Keratinocyte (primary cell): ENCODE data around the gene CD276. TPM values are rescaled to one million over a fixed set of nuclear protein-coding genes. Genes with fewer than 3 reads are reported as not detected.

Experiments
- DNase-seq: peaks from one replicate; pipeline ENCODE4 v3.0.0-alpha.2; 2011; ENCODE audit warnings: low read depth, missing footprints, low spot score
- FAIRE-seq: peaks from 2 replicates; lab custom pipeline; 2011; peaks lifted over from hg19 to GRCh38; lab: Jason Lieb, UNC
- H2AFZ ChIP-seq: 2 replicates; pipeline ENCODE4 v1.6.0; 2012; ENCODE audit warnings: low read length, control low read depth, inconsistent platforms; ENCODE audit not compliant: control insufficient read depth
- H3K27ac ChIP-seq: 2 replicates; pipeline ENCODE4 v1.5.1; 2011; ENCODE audit warnings: low read length; ENCODE audit not compliant: control insufficient read depth, insufficient read depth
- H3K27me3 ChIP-seq: 3 replicates; pipeline ENCODE4 v1.6.0; 2011; ENCODE audit warnings: low read length; ENCODE audit not compliant: control insufficient read depth, insufficient read depth; ENCODE audit errors: extremely low read depth
- H3K36me3 ChIP-seq, 2 experiments: 2 replicates in 1 of 2; 3 replicates in 1 of 2; pipeline ENCODE4 v1.5.1; 2011; ENCODE audit warnings: low read length in 2 of 2, mild to moderate bottlenecking in 1 of 2; ENCODE audit not compliant: control insufficient read depth in 2 of 2, insufficient read depth in 2 of 2; ENCODE audit errors: extremely low read depth in 1 of 2
- H3K4me1 ChIP-seq: 3 replicates; pipeline ENCODE4 v1.5.1; 2011; ENCODE audit warnings: low read length; ENCODE audit not compliant: control insufficient read depth, insufficient read depth; ENCODE audit errors: extremely low read depth
- H3K4me2 ChIP-seq: 3 replicates; pipeline ENCODE4 v1.6.0; 2011; ENCODE audit warnings: low read depth, low read length; ENCODE audit not compliant: control insufficient read depth, insufficient read depth; ENCODE audit errors: extremely low read depth
- H3K4me3 ChIP-seq, 3 experiments: fragments of 200-600 bp in 1 of 3; sonication (generic) in 1 of 3; 2 replicates in 2 of 3; 3 replicates in 1 of 3; pipeline ENCODE4 v1.5.1; 2011 to 2016; ENCODE audit warnings: low read length in 3 of 3, mild to moderate bottlenecking in 3 of 3, control low read depth in 2 of 3, inconsistent platforms in 1 of 3, low read depth in 1 of 3, mixed read lengths in 1 of 3, mixed run types in 1 of 3, moderate library complexity in 1 of 3; ENCODE audit not compliant: control insufficient read depth in 2 of 3, insufficient read depth in 2 of 3; ENCODE audit errors: extremely low read depth in 1 of 3
- H3K79me2 ChIP-seq: 2 replicates; pipeline ENCODE4 v1.6.0; 2012; ENCODE audit warnings: low read length; ENCODE audit not compliant: control insufficient read depth, insufficient read depth
- H3K9ac ChIP-seq: 3 replicates; pipeline ENCODE4 v1.6.0; 2011; ENCODE audit warnings: low read length; ENCODE audit not compliant: control insufficient read depth, insufficient read depth; ENCODE audit errors: extremely low read depth
- H3K9me1 ChIP-seq: 3 replicates; pipeline ENCODE4 v1.6.0; 2011; ENCODE audit warnings: low read length; ENCODE audit not compliant: control insufficient read depth, insufficient read depth; ENCODE audit errors: extremely low read depth
- H3K9me3 ChIP-seq: 2 replicates; pipeline ENCODE4 v1.5.1; 2012; ENCODE audit warnings: low read depth, low read length; ENCODE audit not compliant: control insufficient read depth
- H4K20me1 ChIP-seq: 3 replicates; pipeline ENCODE4 v1.6.0; 2011; ENCODE audit warnings: low read length; ENCODE audit not compliant: control insufficient read depth, insufficient read depth; ENCODE audit errors: extremely low read depth
- EZH2 ChIP-seq: IDR thresholded peaks from one replicate; pipeline ENCODE4 v1.6.1; 2012; ENCODE audit warnings: inconsistent platforms, mild to moderate bottlenecking, low read length, moderate library complexity
- dilution Hi-C: fragments of 300-500 bp; cut with MboI; formaldehyde crosslinking; loops from one replicate; pipeline ENCODE4 v1.7.0; 2020; ENCODE audit warnings: low sequenced_read_pairs; ENCODE audit not compliant: extremely low pct_ligation_motif_present
- polyA plus RNA-seq, 5 experiments: library from polyadenylated mRNA; depleted of rRNA in 3 of 5; stranded (reverse) in 3 of 5; stranded (forward) in 1 of 5; unstranded in 1 of 5; fragments of >200 nt; gene quantifications; 1 replicate in 1 of 5; 2 replicates in 3 of 5; 3 replicates in 1 of 5; pipeline versions ENCODE4 v1.2.1 to v1.2.3, GENCODE V29; 2011 to 2012; ENCODE audit warnings: missing spikeins in 2 of 5, low read depth in 1 of 5, low replicate concordance in 1 of 5
- TF ChIP-seq, protein P1 (sequence below), 3 experiments: IDR thresholded peaks in 1 of 3; conservative IDR thresholded peaks in 1 of 3; optimal IDR thresholded peaks in 1 of 3; 2 replicates in 2 of 3; 3 replicates in 1 of 3; pipeline versions ENCODE3 to v1.5.1; 2011; ENCODE audit warnings: low read length in 3 of 3, mild to moderate bottlenecking in 3 of 3, moderate library complexity in 2 of 3, control low read depth in 1 of 3, inconsistent platforms in 1 of 3; ENCODE audit not compliant: insufficient read depth in 2 of 3; ENCODE audit errors: extremely low read depth in 1 of 3

The CD276 gene
- polyA plus RNA-seq, 1 donor (not counting 4 experiments of a cell fraction or from before 2014, with no cell fraction given): 62.9 TPM

DNA sequence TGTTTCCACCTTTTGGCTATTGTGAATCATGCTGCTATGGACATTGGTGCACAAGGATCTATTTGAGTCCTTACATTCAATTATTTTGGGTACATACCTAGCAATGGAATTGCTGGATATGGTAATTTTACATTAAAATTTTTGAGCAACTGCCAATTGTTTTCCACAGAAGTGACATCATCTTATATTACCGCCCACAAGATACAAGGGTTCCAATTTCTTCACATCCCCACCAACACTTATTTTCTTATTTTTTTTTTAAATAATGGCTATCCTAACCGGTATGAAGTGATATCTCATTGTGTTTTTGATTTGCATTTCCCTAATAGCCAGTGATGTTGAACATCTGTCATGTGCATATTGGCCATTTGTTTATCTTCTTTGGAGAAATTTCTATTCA lies 28.5 kb upstream of the CD276 start:
- no peak overlapping the region for H3K4me3 ChIP-seq
- no peaks in the 10 kb centered on the region for H3K9me1 ChIP-seq
- peaks cover 5% of the 10 kb centered on the region for H3K4me1 ChIP-seq
- no peak overlapping the region for H2AFZ ChIP-seq
- TF ChIP-seq EZH2: no peak
- TF ChIP-seq, protein P1, sequence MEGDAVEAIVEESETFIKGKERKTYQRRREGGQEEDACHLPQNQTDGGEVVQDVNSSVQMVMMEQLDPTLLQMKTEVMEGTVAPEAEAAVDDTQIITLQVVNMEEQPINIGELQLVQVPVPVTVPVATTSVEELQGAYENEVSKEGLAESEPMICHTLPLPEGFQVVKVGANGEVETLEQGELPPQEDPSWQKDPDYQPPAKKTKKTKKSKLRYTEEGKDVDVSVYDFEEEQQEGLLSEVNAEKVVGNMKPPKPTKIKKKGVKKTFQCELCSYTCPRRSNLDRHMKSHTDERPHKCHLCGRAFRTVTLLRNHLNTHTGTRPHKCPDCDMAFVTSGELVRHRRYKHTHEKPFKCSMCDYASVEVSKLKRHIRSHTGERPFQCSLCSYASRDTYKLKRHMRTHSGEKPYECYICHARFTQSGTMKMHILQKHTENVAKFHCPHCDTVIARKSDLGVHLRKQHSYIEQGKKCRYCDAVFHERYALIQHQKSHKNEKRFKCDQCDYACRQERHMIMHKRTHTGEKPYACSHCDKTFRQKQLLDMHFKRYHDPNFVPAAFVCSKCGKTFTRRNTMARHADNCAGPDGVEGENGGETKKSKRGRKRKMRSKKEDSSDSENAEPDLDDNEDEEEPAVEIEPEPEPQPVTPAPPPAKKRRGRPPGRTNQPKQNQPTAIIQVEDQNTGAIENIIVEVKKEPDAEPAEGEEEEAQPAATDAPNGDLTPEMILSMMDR (optimal IDR thresholded peaks at IDR 0.05 in 1 of 3, IDR thresholded peaks at IDR 0.05 in 1 of 3, conservative IDR thresholded peaks at IDR 0.05 in 1 of 3; ENCODE audit: extremely low read depth in 1 of 3, insufficient read depth in 2 of 3, low read length in 3 of 3): no peak
- H4K20me1 ChIP-seq: no peaks in the 10 kb centered on the region
- no peak overlapping the region for H3K27ac ChIP-seq
- H3K27me3 ChIP-seq: no peaks in the 10 kb centered on the region
- no peak overlapping the region for H3K4me2 ChIP-seq
- H3K9ac ChIP-seq: no peak overlapping the region
- no peaks in the 10 kb centered on the region for H3K79me2 ChIP-seq
- dilution Hi-C loops: no loop called here
- FAIRE-seq (no peak), DNase-seq (no peak)
- H3K36me3 ChIP-seq: no peaks in the 10 kb centered on the region
- H3K9me3 ChIP-seq: no peaks in the 10 kb centered on the region

DNA sequence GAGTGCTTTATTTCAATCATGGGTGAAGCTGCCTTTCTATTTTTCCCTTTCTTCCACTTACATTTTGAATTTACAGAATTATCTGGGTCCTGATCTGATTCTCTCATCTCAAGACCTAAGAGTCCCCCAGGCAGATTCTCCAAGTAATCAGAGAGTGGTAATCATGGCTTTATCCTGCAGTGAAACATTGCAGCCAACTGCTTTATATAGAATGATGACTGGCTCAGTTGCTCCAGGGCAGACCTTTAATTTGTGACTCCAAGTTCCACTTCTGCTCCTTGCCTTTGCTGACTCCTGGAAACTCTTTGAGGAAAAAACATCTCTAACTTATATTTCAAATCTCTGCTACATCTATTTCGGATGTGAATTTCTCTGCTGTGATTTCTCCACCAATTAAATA lies 25.5 kb upstream of the CD276 start:
- Histone ChIP-seq H3K79me2 (no peaks in the 10 kb centered on the region), H3K9me1 (no peaks in the 10 kb centered on the region), H3K4me2 (no peak overlapping the region), H3K4me3 (no peak overlapping the region), H3K27ac (no peak overlapping the region), H3K9ac (no peak overlapping the region), H3K9me3 (no peaks in the 10 kb centered on the region), H3K4me1 (no peaks in the 10 kb centered on the region), H4K20me1 (no peaks in the 10 kb centered on the region), H3K27me3 (no peaks in the 10 kb centered on the region), H3K36me3 (no peaks in the 10 kb centered on the region), H2AFZ (no peak overlapping the region)
- no peak for TF ChIP-seq EZH2
- TF ChIP-seq, protein P1 (optimal IDR thresholded peaks at IDR 0.05 in 1 of 3, IDR thresholded peaks at IDR 0.05 in 1 of 3, conservative IDR thresholded peaks at IDR 0.05 in 1 of 3; ENCODE audit: extremely low read depth in 1 of 3, insufficient read depth in 2 of 3, low read length in 3 of 3): no peak
- no peak for FAIRE-seq
- no peak for DNase-seq
- dilution Hi-C loops: no loop called here
